NB4 (cell line): ENCODE data around the gene DBP.
"Not testable (repeated sequence)": the region's sequence is repeated elsewhere in the genome, so short reads cannot be mapped to it uniquely, and the experiment has no call there.

Source experiments
- DNase-seq: peaks from one replicate; pipeline ENCODE4 v3.0.0; 2010; ENCODE audit warnings: low read depth
- H3K4me3 ChIP-seq: one replicate; pipeline ENCODE4 v1.5.1; 2011; ENCODE audit warnings: mild to moderate bottlenecking, low read depth, low read length, moderate library complexity
- CTCF ChIP-seq: IDR thresholded peaks from one replicate; pipeline ENCODE4 v1.5.1; 2012; ENCODE audit warnings: low read depth, low read length
- MAX ChIP-seq: IDR thresholded peaks from 2 replicates; pipeline ENCODE4 v1.6.1; 2011; ENCODE audit warnings: low read depth, low read length
- MYC ChIP-seq: IDR thresholded peaks from 2 replicates; pipeline ENCODE4 v1.6.1; 2011; ENCODE audit warnings: low read depth, low read length
- POLR2A ChIP-seq: IDR thresholded peaks from 2 replicates; pipeline ENCODE4 v1.6.1; 2011; ENCODE audit warnings: mild to moderate bottlenecking; ENCODE audit not compliant: insufficient read length; ENCODE audit errors: extremely low read depth

Gene DBP

GRCh38 chr19:48634036-48634342 lies 3.2 kb downstream of the DBP start:
- DNase-seq = no peak
- TF ChIP-seq POLR2A (no peak), CTCF (no peak), MYC (no peak), MAX (no peak)
- H3K4me3 ChIP-seq = peak overlapping the region; percentile 54

- TF ChIP-seq CTCF (no peak), POLR2A (no peak), MAX (no peak), MYC (no peak)
- H3K4me3 ChIP-seq = peak overlapping the region; percentile 54
- DNase-seq = peak; percentile 74
These were observed 3.8 kb downstream of the DBP start for GRCh38 chr19:48633148-48634035.

- H3K4me3 ChIP-seq = no peak overlapping the region
- TF ChIP-seq CTCF (peak; percentile 15), MAX (no peak), POLR2A (no peak), MYC (no peak)
- DNase-seq = peak; percentile 87
These were observed 4.5 kb downstream of the DBP start for GRCh38 chr19:48632692-48633147.

GRCh38 chr19:48632286-48632685 lies 4.9 kb downstream of the DBP start:
- H3K4me3 ChIP-seq, DNase-seq: not testable (repeated sequence)

- no peak overlapping the region for H3K4me3 ChIP-seq
- no peak for TF ChIP-seq CTCF
- no peak for TF ChIP-seq MYC
- TF ChIP-seq POLR2A = no peak
- no peak for TF ChIP-seq MAX
- DNase-seq = peak; percentile 69
These were observed 6.0 kb downstream of the DBP start for GRCh38 chr19:48631225-48631624.

GRCh38 chr19:48630296-48631063 lies 6.7 kb downstream of the DBP start:
- H3K4me3 ChIP-seq = no peak overlapping the region
- no peak for TF ChIP-seq POLR2A
- no peak for TF ChIP-seq CTCF
- no peak for TF ChIP-seq MAX
- no peak for TF ChIP-seq MYC
- peak; percentile 45 for DNase-seq
